OCI-LY7 (cell line): ENCODE results near the gene LIX1.

Experiments used
- CTCF ChIP-seq: fragments of 200-600 bp; sonication (generic); conservative IDR thresholded peaks from 2 replicates; pipeline ENCODE4 v1.5.1; 2014; ENCODE audit warnings: mild to moderate bottlenecking, antibody characterized with exemption, low read length, moderate library complexity, mixed read lengths
- EZH2phosphoT487 ChIP-seq: fragments of 200-600 bp; sonication (generic); IDR thresholded peaks from 2 replicates; pipeline ENCODE4 v1.6.1; 2018; ENCODE audit warnings: low read depth, borderline replicate concordance, mild to moderate bottlenecking, mixed run types, antibody characterized with exemption, low read length, moderate library complexity, mixed read lengths

DNA sequence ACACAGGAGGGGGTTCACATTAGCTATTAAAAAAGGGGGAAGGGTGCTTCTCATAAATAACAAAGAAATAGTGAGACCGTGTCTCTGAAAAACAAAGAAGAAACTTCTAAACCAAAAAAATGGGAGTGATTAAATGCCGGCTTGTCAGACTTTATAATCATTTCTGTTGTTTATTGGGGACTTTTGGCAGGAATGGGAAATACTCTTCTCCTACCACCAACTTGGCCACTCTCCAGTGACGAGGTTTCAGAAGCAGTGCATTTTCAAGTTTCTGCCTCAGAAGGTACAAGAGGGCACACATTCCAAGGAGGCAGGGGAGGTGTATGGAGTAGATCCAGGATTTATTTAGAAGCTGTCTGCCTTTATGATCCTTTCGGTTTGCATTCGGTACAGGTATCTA lies 46.2 kb downstream of the LIX1 start:
- TF ChIP-seq CTCF (no peak), EZH2phosphoT487 (no peak)
